ENCODE data around the gene C2CD4C.
A peak's percentile ranks its signal among the peaks of the same experiment; 100 is the strongest.
"Not testable (repeated sequence)": the region's sequence is repeated elsewhere in the genome, so short reads cannot be mapped to it uniquely, and the experiment has no call there.

C2CD4C gene

DNA sequence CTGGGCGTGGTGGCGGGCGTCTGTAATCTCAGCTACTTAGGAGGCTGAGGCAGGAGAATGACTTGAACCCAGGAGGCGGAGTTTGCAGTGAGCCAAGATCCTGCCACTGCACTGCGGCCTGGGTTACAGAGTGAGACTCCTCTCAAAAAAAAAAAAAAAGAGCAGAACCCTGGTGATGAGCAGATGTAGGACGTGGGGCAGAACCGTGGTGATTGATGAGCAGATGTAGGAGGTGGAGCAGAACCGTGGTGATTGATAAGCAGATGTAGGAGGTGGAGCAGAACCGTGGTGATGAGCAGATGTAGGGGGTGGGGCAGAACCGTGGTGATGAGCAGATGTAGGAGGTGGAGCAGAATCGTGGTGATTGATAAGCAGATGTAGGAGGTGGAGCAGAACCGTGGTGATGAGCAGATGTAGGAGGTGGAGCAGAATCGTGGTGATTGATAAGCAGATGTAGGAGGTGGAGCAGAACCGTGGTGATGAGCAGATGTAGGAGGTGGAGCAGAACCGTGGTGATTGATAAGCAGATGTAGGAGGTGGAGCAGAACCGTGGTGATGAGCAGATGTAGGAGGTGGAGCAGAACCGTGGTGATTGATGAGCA lies 28.2 kb downstream of the C2CD4C start:
- not testable (repeated sequence) for DNase-seq

DNA sequence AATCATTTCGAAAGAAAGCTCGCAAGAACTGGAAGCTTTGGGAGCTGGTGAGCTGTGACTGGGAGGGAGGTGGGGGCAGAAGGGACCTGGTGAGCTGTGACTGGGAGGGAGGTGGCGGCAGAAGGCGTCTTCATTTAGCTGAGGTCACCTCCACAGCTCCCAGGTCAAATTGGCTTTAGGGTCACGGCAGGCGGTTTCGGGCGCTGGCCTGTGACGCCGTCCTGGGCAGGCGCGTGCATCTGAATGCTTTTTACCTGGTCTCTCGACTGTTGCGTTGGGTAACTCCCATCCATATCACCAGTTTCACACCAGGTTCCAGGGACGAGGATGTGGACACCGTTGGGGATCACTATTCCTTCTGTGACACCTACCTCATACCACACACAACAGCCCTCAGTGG lies 29.2 kb downstream of the C2CD4C start:
- no peak for DNase-seq

DNA sequence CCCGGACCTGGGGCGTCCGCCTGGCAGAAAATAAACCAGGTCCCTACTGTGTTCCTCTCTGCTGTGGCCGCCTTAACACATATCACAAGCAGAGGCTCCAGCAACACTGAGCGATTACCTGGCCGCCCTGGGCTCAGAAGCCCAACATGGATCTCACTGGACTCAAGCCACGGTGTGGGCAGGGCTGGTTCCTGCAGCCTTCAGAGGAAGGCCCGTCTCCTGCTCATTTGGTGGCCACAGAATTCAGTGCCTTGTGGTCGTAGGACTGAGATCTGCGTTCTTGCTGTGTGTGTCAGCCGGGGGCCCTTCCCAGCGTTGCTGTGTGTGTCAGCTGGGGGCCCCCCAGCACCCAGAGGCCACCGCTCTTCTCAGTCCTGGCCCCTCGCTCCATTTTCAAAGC lies 30.2 kb downstream of the C2CD4C start:
- no peak for DNase-seq

DNA sequence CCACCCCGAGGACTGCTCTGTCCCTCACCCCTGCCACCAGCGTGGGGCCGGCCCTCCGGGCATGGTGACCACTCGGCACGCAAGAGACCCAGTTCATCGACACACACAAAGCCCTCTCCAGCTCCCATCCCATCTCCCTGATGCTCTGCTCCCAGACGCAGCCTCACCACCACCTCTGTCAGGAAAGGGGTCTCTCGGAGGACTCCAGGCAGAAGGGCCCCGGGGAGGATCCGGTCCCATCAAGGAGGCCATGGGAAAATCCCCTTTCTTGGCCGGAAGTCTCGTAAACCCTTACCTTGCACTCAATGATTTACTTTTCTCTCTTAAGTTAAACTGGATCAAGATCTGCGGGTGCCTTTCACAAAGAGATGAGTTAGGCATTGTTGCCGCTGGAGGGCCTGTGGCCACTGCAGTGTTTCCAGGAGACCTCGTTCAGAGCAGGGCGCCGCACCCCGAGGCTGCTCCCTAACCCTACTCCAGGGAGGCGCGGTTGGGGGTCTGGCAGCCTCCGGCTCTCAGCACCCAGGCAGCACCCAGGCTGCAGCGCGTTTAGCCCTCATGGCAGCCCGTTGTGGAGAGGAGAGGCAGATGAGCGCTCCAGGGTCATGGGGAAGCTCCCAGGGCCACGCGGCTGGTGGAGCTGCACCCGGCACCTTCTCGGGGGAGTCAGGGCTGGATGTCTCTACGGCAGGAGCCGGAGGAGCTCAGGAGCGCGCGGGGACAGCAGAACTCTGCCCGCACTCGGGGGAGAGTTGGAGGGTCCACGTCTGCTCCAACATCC lies 31.0 kb downstream of the C2CD4C start:
- DNase-seq, result no peak

GRCh38 chr19:376111-376470 lies 32.9 kb downstream of the C2CD4C start:
- DNase-seq, result no peak

- no peak for DNase-seq
Observed at GRCh38 chr19:375395-376110, 33.4 kb downstream of the C2CD4C start.

GRCh38 chr19:374886-375235 lies 34.1 kb downstream of the C2CD4C start:
- DNase-seq, result no peak

GRCh38 chr19:374183-374885 lies 34.6 kb downstream of the C2CD4C start:
- DNase-seq, result no peak

DNA sequence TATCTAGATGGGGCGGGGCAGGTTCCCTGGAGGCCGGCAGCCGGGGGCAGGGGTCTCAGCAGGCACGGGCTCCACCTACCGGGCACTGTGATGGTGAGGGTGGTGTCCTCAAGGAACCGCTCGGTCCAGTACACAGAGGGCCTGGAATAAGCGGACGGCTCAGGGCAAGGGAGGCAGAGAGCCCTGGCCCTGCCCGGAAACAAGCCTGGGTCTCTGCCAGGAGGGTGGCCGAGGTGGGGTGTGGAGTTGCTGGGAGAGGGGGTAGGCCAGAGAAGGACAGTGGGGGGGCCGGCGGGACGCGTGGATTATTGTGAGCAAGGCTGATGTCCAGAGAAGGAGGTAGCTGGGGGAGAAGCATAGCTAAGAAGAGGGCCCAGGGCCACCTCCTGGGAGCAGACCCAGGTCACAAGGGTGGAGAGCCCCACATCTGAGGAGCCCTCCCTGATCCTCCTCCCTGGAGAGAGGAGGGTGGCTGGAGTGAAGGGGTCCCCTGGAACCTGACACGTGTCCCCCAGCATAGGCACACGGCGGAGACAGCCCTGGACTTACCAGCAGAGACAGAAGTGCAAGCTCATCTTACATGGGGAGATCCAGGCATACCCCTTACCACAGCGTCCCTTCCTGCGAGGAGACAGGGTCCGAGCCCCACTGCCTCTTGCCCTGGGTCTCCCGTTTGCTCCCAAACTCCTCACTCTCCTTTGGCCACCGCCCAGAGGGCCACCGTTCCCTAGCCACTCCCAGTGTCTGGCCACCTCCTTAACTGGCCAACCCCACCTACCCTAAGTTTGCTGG lies 35.4 kb downstream of the C2CD4C start:
- no peak for DNase-seq

- DNase-seq, result peak; percentile 83
Observed at GRCh38 chr19:372306-372890, 36.5 kb downstream of the C2CD4C start.

DNA sequence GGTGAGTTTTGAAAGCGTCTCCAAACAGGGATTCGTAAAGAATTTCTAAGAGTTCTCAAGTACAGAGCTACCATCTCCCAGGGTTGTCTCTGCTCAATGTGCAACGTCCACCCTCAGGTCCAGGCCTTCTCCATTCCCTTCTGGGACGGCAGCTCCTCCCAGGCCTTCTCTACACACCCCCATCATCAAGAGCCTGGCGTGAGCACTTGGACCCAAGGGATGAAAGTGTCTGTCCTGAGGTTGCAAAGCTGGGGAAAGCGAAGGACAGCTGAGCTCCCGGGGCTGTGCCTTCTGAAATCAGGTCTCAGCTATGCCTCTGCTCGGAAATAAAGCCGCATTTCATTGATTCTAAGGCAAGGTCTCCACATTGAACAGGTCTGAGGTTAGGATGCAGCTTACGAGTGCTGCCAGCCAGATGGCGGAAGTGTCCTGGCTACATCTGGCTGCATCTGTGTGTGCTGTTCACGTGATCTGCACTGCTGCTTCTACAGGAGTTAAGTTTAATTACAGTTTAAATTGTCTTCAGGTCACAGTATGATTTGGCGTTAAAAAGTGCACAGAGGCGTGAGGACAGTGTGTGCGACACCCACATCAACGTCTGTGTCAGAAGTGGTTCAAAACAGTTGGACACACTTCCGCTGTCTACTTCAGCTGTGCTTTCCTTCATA lies 37.3 kb downstream of the C2CD4C start:
- DNase-seq, result no peak

DNA sequence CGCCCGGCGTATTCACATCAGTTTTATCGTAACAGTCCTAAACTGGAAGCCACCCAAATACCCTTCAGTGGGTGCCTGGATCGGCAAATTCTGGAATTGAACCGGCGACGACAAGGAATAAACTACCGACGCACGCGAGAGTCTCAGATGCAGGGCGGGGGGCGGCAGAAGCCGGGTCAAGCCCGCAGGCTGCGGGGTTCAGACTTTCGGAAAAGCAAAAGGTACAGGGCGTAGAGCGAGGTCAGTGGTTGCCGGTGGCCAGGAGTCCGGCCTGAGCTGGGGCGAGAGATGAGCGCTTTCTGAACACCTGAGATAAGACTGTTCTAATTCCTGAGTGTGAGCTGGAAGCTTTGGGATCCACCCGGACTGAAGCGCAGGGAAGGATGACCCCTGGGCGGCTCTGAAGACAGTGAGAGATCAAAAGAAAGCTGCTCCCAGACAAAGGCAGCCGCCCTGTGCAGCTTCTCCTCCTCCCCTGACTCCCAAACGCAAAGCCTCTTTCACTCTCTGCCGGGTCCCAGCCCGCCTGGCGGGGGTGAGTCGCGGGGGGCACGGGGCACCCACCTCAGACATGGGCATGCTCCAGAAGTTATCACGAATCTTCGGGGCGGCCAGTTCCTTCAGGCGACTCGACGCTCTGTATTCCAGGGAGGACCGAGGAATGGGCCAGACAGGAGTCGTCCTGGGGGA lies 38.2 kb downstream of the C2CD4C start:
- DNase-seq, result no peak

GRCh38 chr19:369876-370275 lies 39.1 kb downstream of the C2CD4C start:
- DNase-seq, result no peak

GRCh38 chr19:369256-369655 lies 39.7 kb downstream of the C2CD4C start:
- DNase-seq, result no peak

- no peak for DNase-seq
Observed at GRCh38 chr19:368630-369024, 40.3 kb downstream of the C2CD4C start.

DNA sequence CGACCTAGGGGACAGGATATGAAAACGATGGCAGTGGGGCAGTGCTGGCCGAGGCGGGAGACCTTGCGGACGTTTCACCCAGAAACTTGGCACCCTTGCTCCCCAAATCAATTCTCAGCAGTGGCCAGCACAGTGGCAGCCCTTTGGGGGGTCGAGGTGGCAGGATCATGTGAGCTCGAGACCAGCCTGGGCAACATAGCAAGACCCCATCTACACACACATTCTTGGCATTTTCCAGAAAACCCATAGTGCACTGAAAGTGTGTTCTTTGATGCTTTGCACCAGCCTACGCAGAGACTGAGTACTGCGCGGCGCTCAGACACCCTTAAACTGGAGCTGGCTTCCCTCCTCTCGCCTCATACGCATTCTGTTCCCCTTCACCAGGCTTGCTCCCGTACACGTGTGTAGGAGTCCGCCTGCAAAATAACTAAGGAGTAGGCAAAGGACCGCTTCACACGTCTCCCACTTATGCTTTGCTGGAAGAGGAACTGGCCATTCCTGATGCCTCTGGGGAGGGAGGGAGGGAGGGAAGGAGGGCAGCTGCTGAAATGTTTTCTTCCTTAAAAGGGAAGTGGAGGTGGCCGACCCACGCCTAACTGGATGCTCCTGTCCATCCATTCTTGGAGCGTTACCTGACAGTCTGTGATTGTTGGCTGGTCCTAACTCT lies 40.9 kb downstream of the C2CD4C start:
- DNase-seq, result no peak

DNA sequence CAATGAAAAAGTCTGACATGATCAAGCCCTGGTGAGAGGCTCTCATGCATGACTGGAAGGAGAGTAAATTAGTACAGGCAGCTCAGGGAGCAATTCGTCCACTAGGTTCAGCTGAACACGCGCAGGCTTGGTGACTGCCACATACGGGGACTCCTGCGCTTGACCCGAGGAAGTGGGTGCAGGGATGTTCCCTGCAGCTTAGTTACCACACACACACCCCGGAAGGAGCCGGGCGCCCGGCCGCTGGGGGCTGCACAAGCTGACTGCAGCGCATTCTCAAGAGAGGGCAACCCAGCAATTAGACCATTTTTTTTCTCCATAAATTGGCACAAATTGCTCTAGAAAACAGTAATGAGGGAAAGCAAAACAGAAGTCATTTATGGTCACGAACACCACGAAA lies 41.4 kb downstream of the C2CD4C start:
- DNase-seq, result no peak

GRCh38 chr19:366951-367350 lies 42.0 kb downstream of the C2CD4C start:
- DNase-seq, result no peak

DNA sequence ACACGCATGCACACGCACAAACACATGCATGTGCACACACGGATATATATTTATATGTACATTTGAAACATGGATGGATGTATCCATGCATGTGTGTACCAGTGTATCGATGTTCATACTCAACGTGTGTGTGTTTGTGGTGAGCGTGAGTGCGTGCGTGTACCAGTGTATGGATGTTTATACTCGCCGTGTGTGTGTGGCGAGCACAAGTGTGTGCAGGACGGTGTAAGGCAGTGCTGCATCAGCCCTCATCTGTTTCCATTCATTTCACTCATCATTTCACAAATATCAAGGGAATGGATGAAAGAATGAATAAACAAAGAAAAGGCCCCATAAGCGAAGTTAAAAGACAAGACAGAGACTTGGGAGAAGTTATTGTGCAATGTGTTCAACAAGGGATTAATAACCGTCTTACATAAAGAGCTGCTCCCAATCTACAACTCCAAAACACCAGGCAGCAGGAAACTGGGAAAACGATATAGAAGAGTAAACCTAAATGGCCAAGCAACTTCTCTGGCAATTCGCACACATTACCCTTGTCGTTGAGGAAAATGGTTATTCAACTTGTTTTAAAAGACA lies 42.7 kb downstream of the C2CD4C start:
- DNase-seq, result no peak

All from femur (tissue), 1 donor.